Gastrocnemius medialis (tissue), 4 donors: Measurements from ENCODE around the gene ASCC1.

Source experiments
- POLR2A ChIP-seq, 2 donors: fragments of 450-650 bp; IDR thresholded peaks; one replicate each; pipeline ENCODE4 v1.6.1; 2017; ENCODE audit warnings: antibody characterized with exemption in 2 of 2, mild to moderate bottlenecking in 2 of 2, moderate library complexity in 2 of 2
- TF ChIP-seq, protein P1 (sequence below), 5 experiments: fragments of 450-650 bp in 3 of 5; fragments of 200-600 bp in 2 of 5; sonication (generic) in 2 of 5; IDR thresholded peaks in 4 of 5; conservative IDR thresholded peaks in 1 of 5; 1 replicate in 4 of 5; 2 replicates in 1 of 5; pipeline ENCODE4 v1.5.1; 2016 to 2019; ENCODE audit warnings: antibody characterized with exemption in 5 of 5, mild to moderate bottlenecking in 3 of 5, moderate library complexity in 3 of 5

GRCh38 chr10:72109636-72110157, 106.4 kb downstream of the ASCC1 start:
- TF ChIP-seq POLR2A (IDR thresholded peaks at IDR 0.05) = no peak
- TF ChIP-seq, protein P1, sequence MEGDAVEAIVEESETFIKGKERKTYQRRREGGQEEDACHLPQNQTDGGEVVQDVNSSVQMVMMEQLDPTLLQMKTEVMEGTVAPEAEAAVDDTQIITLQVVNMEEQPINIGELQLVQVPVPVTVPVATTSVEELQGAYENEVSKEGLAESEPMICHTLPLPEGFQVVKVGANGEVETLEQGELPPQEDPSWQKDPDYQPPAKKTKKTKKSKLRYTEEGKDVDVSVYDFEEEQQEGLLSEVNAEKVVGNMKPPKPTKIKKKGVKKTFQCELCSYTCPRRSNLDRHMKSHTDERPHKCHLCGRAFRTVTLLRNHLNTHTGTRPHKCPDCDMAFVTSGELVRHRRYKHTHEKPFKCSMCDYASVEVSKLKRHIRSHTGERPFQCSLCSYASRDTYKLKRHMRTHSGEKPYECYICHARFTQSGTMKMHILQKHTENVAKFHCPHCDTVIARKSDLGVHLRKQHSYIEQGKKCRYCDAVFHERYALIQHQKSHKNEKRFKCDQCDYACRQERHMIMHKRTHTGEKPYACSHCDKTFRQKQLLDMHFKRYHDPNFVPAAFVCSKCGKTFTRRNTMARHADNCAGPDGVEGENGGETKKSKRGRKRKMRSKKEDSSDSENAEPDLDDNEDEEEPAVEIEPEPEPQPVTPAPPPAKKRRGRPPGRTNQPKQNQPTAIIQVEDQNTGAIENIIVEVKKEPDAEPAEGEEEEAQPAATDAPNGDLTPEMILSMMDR (IDR thresholded peaks at IDR 0.05 in 4 of 5, conservative IDR thresholded peaks at IDR 0.05 in 1 of 5) = no peak
